Aorta (tissue), 5 donors: Measurements from ENCODE around the gene LUC7L2. TPM values are rescaled to one million over a fixed set of nuclear protein-coding genes. Genes with fewer than 3 reads are reported as not detected.
"Not testable (repeated sequence)": the region's sequence is repeated elsewhere in the genome, so short reads cannot be mapped to it uniquely, and the experiment has no call there.

ENCODE experiments used
- ATAC-seq: fragments of 200-7000 bp; cut with Tn5 transposase; one replicate; pipeline ENCODE4 v1.9.1; 2022; ENCODE audit warnings: moderate library complexity; ENCODE audit not compliant: low FRiP score
- DNase-seq, 2 donors: peaks; one replicate each; pipeline ENCODE4 v3.0.0-alpha.2; 2020
- H3K27ac ChIP-seq, 2 donors: one replicate each; pipeline ENCODE4 v1.5.1; 2013; ENCODE audit warnings: low read length in 2 of 2, mild to moderate bottlenecking in 2 of 2, moderate library complexity in 2 of 2, control low read depth in 1 of 2, inconsistent platforms in 1 of 2, low read depth in 1 of 2
- H3K27me3 ChIP-seq, 2 donors: one replicate each; pipeline ENCODE4 v1.6.1; 2013; ENCODE audit warnings: control low read depth in 1 of 2, low read length in 1 of 2, mild to moderate bottlenecking in 1 of 2, moderate library complexity in 1 of 2; ENCODE audit not compliant: insufficient read depth in 2 of 2, control insufficient read depth in 1 of 2
- H3K36me3 ChIP-seq, 2 donors: one replicate each; pipeline ENCODE4 v1.6.1; 2013; ENCODE audit warnings: control low read depth in 1 of 2, low read length in 1 of 2, mild to moderate bottlenecking in 1 of 2; ENCODE audit not compliant: insufficient read depth in 2 of 2, control insufficient read depth in 1 of 2
- H3K4me1 ChIP-seq, 2 donors: one replicate each; pipeline ENCODE4 v1.6.1; 2013; ENCODE audit warnings: low read length in 2 of 2, control low read depth in 1 of 2, mild to moderate bottlenecking in 1 of 2, moderate library complexity in 1 of 2; ENCODE audit not compliant: insufficient read depth in 2 of 2, control insufficient read depth in 1 of 2
- H3K4me3 ChIP-seq, 2 donors: one replicate each; pipeline ENCODE4 v1.5.1; 2013; ENCODE audit warnings: low read length in 2 of 2, control low read depth in 1 of 2, mild to moderate bottlenecking in 1 of 2
- H3K9me3 ChIP-seq: one replicate; pipeline ENCODE4 v1.6.1; 2013; ENCODE audit warnings: mild to moderate bottlenecking, low read length; ENCODE audit not compliant: control insufficient read depth
- WGBS, 2 donors: extraction: QIAGEN DNeasy Blood & Tissue Kit; methylation state at CpG; one replicate each; pipeline ENCODE4 v1.1.7; 2013; 5-methylcytosine and 5-hydroxymethylcytosine counted together
- intact Hi-C, 2 donors: fragments of 100-400 bp; cut with DNase I; formaldehyde crosslinking; loops; one replicate each; pipeline versions ENCODE4 v1.14.2 to v1.15.0; 2022
- polyA plus RNA-seq, 2 donors: library from polyadenylated mRNA; stranded (reverse); fragments of 200-250 nt; gene quantifications; one replicate each; pipeline ENCODE4 v1.2.3, GENCODE V29; 2013
- total RNA-seq, 2 donors: library from RNA; stranded (reverse); fragmentation: NEBNext Ultra II Directional; extraction: Animal tissue kit (Norgen Biotek cat#: 25700); gene quantifications; one replicate each; pipeline ENCODE4 v1.2.1, GENCODE V29; 2021
- donor health status: healthy with polysubstance abuse.
- donor health status: Bipolar disorder and iron deficiency.
- donor health status: DM: no; HTN: no; CAD: no.
- donor health status: DM: no; HTN: no; CAD: no.
- donor health status: DM: yes; HTN: yes; CAD: no.

LUC7L2 gene
- total and polyA plus RNA-seq, 4 donors = 37.4 to 121 (median 91.3) TPM

DNA sequence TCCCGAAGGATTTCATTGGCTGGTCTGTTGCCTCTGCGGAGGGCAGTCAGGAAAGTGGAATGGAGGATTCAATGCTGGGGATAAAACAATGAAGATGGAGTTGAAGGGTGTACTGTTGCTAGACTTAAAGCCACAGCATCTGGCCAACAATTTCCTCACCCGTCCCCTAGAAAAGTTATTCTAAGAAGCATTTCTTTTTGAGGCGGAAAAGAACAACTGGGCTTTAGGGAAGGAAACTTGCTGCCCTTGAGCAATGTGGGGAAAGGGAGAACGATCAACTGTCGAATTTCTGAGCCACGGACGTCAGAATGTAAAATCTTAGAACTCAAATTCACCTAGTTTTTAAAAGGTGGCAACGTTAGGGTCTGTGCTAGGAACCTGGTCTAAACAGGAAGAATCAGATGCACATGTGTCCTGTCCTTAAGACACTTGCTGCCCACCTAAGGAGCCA, 17.9 kb upstream of the LUC7L2 start:
- 0% methylated on average over 9 of the region's 9 CpGs for WGBS, 2 donors
- no peaks in the 10 kb centered on the region for H3K9me3 ChIP-seq
- H3K27ac ChIP-seq = peak overlapping the region; percentile 94 to 98
- no peaks in the 10 kb centered on the region for H3K36me3 ChIP-seq
- DNase-seq = no peak
- ATAC-seq = no peak
- peak overlapping the region; percentile 55 to 63 for H3K4me3 ChIP-seq
- intact Hi-C loops = loop anchor here (1.0 to 2.0 kb wide), 3 partner anchors 17 to 111 kb away; partner anchors contain the start of genes LUC7L2 (in 2 of the 2) and UBN2 (in 1 of the 2)
- H3K4me1 ChIP-seq = no peaks in the 10 kb centered on the region
- no peaks in the 10 kb centered on the region for H3K27me3 ChIP-seq

DNA sequence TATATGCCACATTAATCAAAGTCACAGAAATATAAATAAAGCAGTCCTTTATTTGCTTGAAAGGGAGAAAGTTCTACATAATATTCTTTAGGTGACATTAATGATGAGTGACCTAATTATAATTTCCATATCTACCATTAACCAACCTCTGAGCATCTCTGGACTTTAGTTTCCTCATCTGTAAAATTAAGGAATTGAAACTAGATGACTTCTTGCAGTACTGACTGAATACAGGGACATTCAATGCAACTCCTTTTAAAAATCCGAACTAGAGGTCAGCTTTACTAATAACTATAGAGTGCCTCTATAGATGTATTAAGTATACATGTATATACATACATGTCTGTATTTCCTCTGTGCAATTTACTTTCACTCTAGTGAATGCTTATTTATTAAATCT, 14.7 kb upstream of the LUC7L2 start:
- intact Hi-C loops = no loop called here
- H3K4me3 ChIP-seq = no peak overlapping the region
- H3K27ac ChIP-seq = no peak overlapping the region
- DNase-seq (no peak), ATAC-seq (no peak)
- no peaks in the 10 kb centered on the region for H3K9me3 ChIP-seq
- H3K4me1 ChIP-seq = no peaks in the 10 kb centered on the region
- WGBS, 2 donors = 83 to 95% methylated on average over 1 of the region's 1 CpG
- H3K27me3 ChIP-seq = no peaks in the 10 kb centered on the region
- no peaks in the 10 kb centered on the region for H3K36me3 ChIP-seq

DNA sequence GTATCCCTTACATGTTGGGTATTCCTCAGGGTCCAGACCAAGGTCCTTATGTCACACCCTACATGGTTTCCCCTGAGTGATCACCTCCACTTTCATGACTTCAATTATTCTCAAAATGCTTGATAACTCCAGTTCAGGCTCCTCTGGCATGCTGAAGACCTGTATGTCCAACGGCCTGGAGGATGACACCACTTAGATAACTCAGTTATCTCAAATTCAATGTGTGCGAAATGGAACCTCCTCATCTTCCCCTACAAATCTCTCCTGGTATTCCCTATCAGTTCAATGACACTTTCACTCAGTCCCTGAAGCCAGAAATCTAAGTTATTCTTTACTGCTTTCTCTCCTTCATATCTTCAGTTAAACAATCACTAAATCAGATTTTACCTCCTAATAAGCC, 8.7 kb upstream of the LUC7L2 start:
- intact Hi-C loops = no loop called here
- ATAC-seq = no peak
- H3K4me3 ChIP-seq = no peak overlapping the region
- H3K36me3 ChIP-seq = no peaks in the 10 kb centered on the region
- no peaks in the 10 kb centered on the region for H3K9me3 ChIP-seq
- H3K27ac ChIP-seq = no peak overlapping the region
- WGBS, 2 donors = 93 to 94% methylated on average over 2 of the region's 2 CpGs
- H3K4me1 ChIP-seq = no peaks in the 10 kb centered on the region
- H3K27me3 ChIP-seq = no peaks in the 10 kb centered on the region
- DNase-seq = no peak

- intact Hi-C loops = no loop called here
- Histone ChIP-seq H3K27ac (no peak overlapping the region), H3K36me3 (no peaks in the 10 kb centered on the region), H3K27me3 (no peaks in the 10 kb centered on the region), H3K9me3 (no peaks in the 10 kb centered on the region), H3K4me3 (no peak overlapping the region), H3K4me1 (no peaks in the 10 kb centered on the region)
- ATAC-seq (no peak), DNase-seq (no peak)
- WGBS, 2 donors = 94 to 100% methylated on average over 2 of the region's 2 CpGs
Measured at GRCh38 chr7:139354729-139355128, 5.0 kb upstream of the LUC7L2 start.

DNA sequence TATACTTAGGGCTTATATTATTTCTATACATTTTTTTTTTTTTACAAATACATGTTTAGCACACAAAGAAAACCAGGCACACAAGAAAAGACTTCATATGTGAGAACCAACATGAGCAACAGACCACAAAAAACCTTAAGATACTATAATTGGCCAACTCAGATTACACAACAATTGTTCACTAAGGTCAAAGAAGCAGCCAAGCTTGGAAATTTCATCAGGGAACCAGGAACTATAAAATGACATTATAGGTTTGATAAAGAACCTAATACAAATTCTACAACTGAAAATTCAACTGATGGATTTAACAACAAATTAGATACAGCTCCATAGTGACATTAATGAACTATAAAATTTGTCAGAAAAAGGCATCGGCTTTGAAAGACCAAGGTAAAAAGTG, 4.4 kb upstream of the LUC7L2 start:
- Histone ChIP-seq H3K4me3 (no peak overlapping the region), H3K27ac (no peak overlapping the region), H3K36me3 (no peaks in the 10 kb centered on the region), H3K4me1 (no peaks in the 10 kb centered on the region), H3K27me3 (no peaks in the 10 kb centered on the region), H3K9me3 (no peaks in the 10 kb centered on the region)
- ATAC-seq (no peak), DNase-seq (no peak)
- intact Hi-C loops = no loop called here
- WGBS, 2 donors = 96 to 98% methylated on average over 1 of the region's 1 CpG

- H3K27me3 ChIP-seq, ATAC-seq, H3K27ac ChIP-seq, H3K9me3 ChIP-seq, H3K36me3 ChIP-seq, DNase-seq, H3K4me1 ChIP-seq: not testable (repeated sequence)
- H3K4me3 ChIP-seq = peak overlapping the region in 1 of 2 donors; percentile 70
- intact Hi-C loops = loop anchor here in 1 of 2 donors (2.0 kb wide), 1 partner anchor 17 kb away; the partner anchor contains the start of gene FMC1
- WGBS, 2 donors = 90 to 93% methylated on average over 27 of the region's 27 CpGs
Measured at GRCh38 chr7:139357729-139358506, 1.8 kb upstream of the LUC7L2 start.

DNA sequence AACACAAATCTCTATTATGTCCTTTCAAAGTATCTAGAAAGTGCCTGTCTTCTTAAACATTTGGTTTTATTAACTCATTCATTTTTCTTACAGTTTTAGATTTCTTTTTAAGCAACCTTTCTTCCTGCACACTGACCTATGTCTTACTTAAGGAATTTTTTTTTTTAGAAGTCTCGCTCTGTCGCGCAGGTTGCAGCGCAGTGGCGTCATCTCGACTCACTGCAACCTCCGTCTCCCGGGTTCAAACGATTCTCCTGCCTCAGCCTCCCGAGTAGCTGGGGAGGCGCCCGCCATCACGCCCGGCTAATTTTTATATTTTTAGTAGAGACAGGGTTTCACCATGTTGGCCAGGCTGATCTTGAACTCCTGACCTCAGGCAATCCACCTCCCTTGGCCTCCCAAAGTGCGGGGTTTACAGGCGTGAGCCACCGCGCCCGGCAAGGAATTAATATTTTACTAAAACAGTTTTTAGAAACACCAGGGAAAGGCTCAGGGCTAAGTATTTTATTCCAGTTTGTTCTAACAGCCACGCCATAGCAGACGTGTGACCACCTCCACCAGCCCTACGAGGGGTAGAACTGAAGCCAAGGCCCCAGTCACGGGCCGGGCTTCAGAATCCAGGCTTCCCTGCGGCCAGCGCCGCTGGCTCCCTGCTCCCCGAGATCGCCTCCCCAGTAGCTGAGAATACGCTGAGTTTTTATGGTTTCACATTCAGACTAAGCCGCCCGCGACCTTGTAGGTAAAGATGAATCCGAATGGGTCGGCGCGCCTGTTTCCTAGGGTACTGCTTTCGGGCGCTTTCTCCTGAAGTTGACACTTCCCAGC, 941 bp upstream of the LUC7L2 start:
- intact Hi-C loops = loop anchor here (1.0 to 2.0 kb wide), 2 partner anchors 17 to 18 kb away; partner anchors contain the start of gene FMC1 (in 2 of the 2)
- no peaks in the 10 kb centered on the region for H3K36me3 ChIP-seq
- peak; percentile 34 for ATAC-seq
- H3K9me3 ChIP-seq = no peaks in the 10 kb centered on the region
- no peaks in the 10 kb centered on the region for H3K27me3 ChIP-seq
- H3K27ac ChIP-seq = peak overlapping the region; percentile 58 to 98
- no peaks in the 10 kb centered on the region for H3K4me1 ChIP-seq
- H3K4me3 ChIP-seq = peak overlapping the region; percentile 65 to 70
- no peak for DNase-seq
- whole genome bisulfite sequencing, 2 donors = 1% methylated on average over 39 of the region's 39 CpGs

DNA sequence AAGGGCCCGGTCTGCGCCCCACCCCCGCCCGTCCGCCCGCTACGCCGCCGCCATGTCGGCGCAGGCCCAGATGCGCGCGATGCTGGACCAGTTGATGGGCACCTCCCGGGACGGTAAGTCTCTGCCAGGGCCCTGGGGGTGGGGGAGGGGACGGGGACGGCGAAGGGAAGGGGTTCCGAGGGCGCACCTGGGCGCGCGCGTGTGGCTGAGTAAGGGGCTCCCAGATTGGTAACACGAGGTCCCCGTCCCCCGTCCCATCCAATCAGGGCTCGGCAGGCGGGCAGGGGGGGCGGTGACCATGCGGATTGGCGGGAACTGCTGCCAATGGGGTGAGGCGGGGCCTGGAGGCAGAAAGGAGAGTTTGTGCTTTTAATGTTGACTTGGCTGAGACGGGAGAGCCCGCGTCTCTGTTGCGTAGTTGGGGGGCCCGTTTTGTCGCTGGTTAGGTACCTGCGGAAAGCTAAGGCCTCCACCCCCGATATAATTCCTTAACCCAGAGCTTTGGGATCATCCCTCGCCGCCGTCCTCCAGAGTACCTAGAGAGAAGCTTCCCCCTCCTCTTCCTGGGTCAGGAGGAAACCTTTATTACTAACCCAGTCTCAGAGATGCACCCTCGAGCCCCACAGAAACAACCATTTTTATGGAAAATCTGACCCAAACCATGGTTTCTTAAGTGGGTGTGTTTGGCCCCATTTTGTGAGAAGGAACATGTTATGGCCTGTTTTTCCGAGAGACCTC, 685 bp downstream of the LUC7L2 start:
- peak; percentile 97 to 98 for DNase-seq
- no peaks in the 10 kb centered on the region for H3K4me1 ChIP-seq
- whole genome bisulfite sequencing, 2 donors = 0% methylated on average over 32 to 47 of the region's 47 CpGs
- intact Hi-C loops = loop anchor here in 1 of 2 donors (5.0 kb wide), 1 partner anchor 72 kb away; no protein-coding TSS in a partner anchor
- H3K9me3 ChIP-seq = no peaks in the 10 kb centered on the region
- H3K36me3 ChIP-seq = peaks cover 0 to under 1% of the 10 kb centered on the region in 2 donors
- peak; percentile 94 for ATAC-seq
- H3K27ac ChIP-seq = peak overlapping the region; percentile 85 to 96
- H3K4me3 ChIP-seq = peak overlapping the region; percentile 65 to 98
- H3K27me3 ChIP-seq = no peaks in the 10 kb centered on the region
